Panc1 (cell line): ENCODE results near the gene PDE11A. TPM values are rescaled to one million over a fixed set of nuclear protein-coding genes. Genes with fewer than 3 reads are reported as not detected.

Experiments used
- ATAC-seq: fragments of 200-7000 bp; cut with Tn5 transposase; 2 replicates; pipeline ENCODE4 v1.9.1; 2020; ENCODE audit warnings: mild to moderate bottlenecking, moderate library complexity
- BruUV-seq: library from RNA; stranded (reverse); fragments of 400-500 nt; replicated peaks from 2 replicates; lab custom pipeline; 2021; lab: Mats Ljungman, UMichigan
- CTCF ChIA-PET: fragments of 300-600 bp; sonication (Branson Sonifier 250); formaldehyde crosslinking; loops from one replicate; lab custom pipeline; 2022; ENCODE audit warnings: antibody characterized with exemption; lab: Charles Lee
- POLR2A ChIA-PET: fragments of 300-600 bp; sonication (Branson Sonifier 250); formaldehyde crosslinking; loops from one replicate; lab custom pipeline; 2022; ENCODE audit warnings: antibody characterized with exemption; lab: Charles Lee
- DNase-seq: peaks from one replicate; pipeline ENCODE4 v3.0.0-alpha.2; 2010; ENCODE audit warnings: low read depth, low spot score
- H3K27ac ChIP-seq: 2 replicates; pipeline ENCODE4 v1.5.1; 2011; ENCODE audit warnings: mild to moderate bottlenecking, low read length, inconsistent platforms
- H3K27me3 ChIP-seq: fragments of 200-500 bp; sonication (Bioruptor generic); 2 replicates; pipeline ENCODE4 v1.6.0; 2014; ENCODE audit warnings: low read length, inconsistent platforms; ENCODE audit not compliant: control insufficient read depth, insufficient read depth
- H3K36me3 ChIP-seq: fragments of 200-500 bp; sonication (Bioruptor generic); 2 replicates; pipeline ENCODE4 v1.5.1; 2014; ENCODE audit warnings: inconsistent platforms, mild to moderate bottlenecking, low read length, moderate library complexity; ENCODE audit not compliant: control insufficient read depth, insufficient read depth
- H3K4me1 ChIP-seq: 2 replicates; pipeline ENCODE4 v1.5.1; 2011; ENCODE audit warnings: inconsistent platforms, mild to moderate bottlenecking, low read length, moderate library complexity; ENCODE audit not compliant: control insufficient read depth, insufficient read depth
- H3K4me3 ChIP-seq, 2 experiments: 2 replicates each; pipeline ENCODE4 v1.5.1; 2011 to 2012; ENCODE audit warnings: low read depth in 2 of 2, low read length in 2 of 2, mild to moderate bottlenecking in 2 of 2, inconsistent platforms in 1 of 2, moderate library complexity in 1 of 2
- H3K9me3 ChIP-seq: fragments of 200-500 bp; sonication (Bioruptor generic); 2 replicates; pipeline ENCODE4 v1.5.1; 2014; ENCODE audit warnings: low read depth, mild to moderate bottlenecking, inconsistent platforms, low read length, moderate library complexity; ENCODE audit not compliant: control insufficient read depth, insufficient read depth
- CTCF ChIP-seq: fragments of 450-650 bp; IDR thresholded peaks from 2 replicates; pipeline ENCODE4 v1.5.1; 2017; ENCODE audit warnings: mild to moderate bottlenecking
- POLR2AphosphoS5 ChIP-seq: IDR thresholded peaks from 2 replicates; pipeline ENCODE4 v1.6.1; 2012; ENCODE audit warnings: mild to moderate bottlenecking, low read depth, low read length, moderate library complexity
- SIN3A ChIP-seq: IDR thresholded peaks from 2 replicates; pipeline ENCODE4 v1.6.1; 2012; ENCODE audit warnings: low read depth, mild to moderate bottlenecking, low read length, moderate library complexity, borderline replicate concordance; ENCODE audit not compliant: insufficient read depth
- TCF7L2 ChIP-seq: IDR thresholded peaks from 2 replicates; pipeline ENCODE4 v1.6.1; 2011; ENCODE audit warnings: mild to moderate bottlenecking, low read depth, low read length, inconsistent platforms
- in situ Hi-C: cut with HindIII; loops from 2 replicates; pipeline ENCODE4 v1.10.0; 2016; ENCODE audit warnings: low sequenced_read_pairs, low pct_unique_long_range_greater_than_20kb
- intact Hi-C: fragments of 100-400 bp; cut with micrococcal nuclease; formaldehyde crosslinking; loops from one replicate; pipeline ENCODE4 v1.10.0; 2022; ENCODE audit not compliant: unreplicated experiment
- total RNA-seq: library from RNA; stranded (reverse); gene quantifications from one replicate; pipeline ENCODE4 v1.2.1, GENCODE V29; 2021; ENCODE audit not compliant: unreplicated experiment
- TF ChIP-seq, protein P1 (sequence below), 2 experiments: IDR thresholded peaks; 2 replicates each; pipeline ENCODE4 v1.6.1; 2011 to 2012; ENCODE audit warnings: low read depth in 2 of 2, control low read depth in 1 of 2, low read length in 1 of 2, mild to moderate bottlenecking in 1 of 2, moderate library complexity in 1 of 2; ENCODE audit not compliant: insufficient read depth in 1 of 2

The PDE11A gene
- total RNA-seq, 1 experiment from 2014 or later = not detected

- no peaks in the 10 kb centered on the region for H3K36me3 ChIP-seq
- ChIA-PET POLR2A (no interaction called here), CTCF (no interaction called here)
- no peak overlapping the region for H3K27ac ChIP-seq
- in situ Hi-C loops = no loop called here
- TF ChIP-seq SIN3A (no peak), CTCF (no peak), TCF7L2 (no peak), POLR2AphosphoS5 (no peak)
- TF ChIP-seq, protein P1, sequence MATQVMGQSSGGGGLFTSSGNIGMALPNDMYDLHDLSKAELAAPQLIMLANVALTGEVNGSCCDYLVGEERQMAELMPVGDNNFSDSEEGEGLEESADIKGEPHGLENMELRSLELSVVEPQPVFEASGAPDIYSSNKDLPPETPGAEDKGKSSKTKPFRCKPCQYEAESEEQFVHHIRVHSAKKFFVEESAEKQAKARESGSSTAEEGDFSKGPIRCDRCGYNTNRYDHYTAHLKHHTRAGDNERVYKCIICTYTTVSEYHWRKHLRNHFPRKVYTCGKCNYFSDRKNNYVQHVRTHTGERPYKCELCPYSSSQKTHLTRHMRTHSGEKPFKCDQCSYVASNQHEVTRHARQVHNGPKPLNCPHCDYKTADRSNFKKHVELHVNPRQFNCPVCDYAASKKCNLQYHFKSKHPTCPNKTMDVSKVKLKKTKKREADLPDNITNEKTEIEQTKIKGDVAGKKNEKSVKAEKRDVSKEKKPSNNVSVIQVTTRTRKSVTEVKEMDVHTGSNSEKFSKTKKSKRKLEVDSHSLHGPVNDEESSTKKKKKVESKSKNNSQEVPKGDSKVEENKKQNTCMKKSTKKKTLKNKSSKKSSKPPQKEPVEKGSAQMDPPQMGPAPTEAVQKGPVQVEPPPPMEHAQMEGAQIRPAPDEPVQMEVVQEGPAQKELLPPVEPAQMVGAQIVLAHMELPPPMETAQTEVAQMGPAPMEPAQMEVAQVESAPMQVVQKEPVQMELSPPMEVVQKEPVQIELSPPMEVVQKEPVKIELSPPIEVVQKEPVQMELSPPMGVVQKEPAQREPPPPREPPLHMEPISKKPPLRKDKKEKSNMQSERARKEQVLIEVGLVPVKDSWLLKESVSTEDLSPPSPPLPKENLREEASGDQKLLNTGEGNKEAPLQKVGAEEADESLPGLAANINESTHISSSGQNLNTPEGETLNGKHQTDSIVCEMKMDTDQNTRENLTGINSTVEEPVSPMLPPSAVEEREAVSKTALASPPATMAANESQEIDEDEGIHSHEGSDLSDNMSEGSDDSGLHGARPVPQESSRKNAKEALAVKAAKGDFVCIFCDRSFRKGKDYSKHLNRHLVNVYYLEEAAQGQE (IDR thresholded peaks at IDR 0.05; ENCODE audit: insufficient read depth in 1 of 2, low read depth in 2 of 2, low read length in 1 of 2) = no peak
- 0 out of 2 replicates have a peak, but pooled peaks cover 7% of the 10 kb centered on the region for H3K27me3 ChIP-seq
- BruUV-seq = no TSS peak
- DNase-seq (no peak), ATAC-seq (no peak)
- H3K4me1 ChIP-seq = no peaks in the 10 kb centered on the region
- no peak overlapping the region for H3K4me3 ChIP-seq
- no peaks in the 10 kb centered on the region for H3K9me3 ChIP-seq
- intact Hi-C loops = no loop called here
Observed at GRCh38 chr2:177778472-177778871, 294.1 kb downstream of the PDE11A start.

DNA sequence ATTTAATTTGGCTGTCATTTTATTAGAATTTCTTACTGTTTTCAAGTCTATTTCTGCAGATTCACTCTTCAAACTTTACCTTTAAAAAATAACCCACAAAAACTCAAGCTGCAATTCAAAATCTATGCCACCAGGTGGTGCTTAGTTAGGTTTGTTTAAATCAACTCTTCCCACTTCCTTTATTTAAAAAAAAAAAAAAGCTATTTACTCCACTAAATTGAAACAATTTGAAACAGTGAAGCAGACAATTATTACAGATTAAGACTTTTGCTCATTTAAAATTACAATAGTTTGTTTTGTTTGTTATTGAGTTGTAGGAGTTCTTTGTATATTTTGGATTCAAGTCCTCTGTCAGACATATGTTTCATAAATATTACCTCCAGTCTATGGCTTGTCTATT, 300.0 kb downstream of the PDE11A start:
- intact Hi-C loops (no loop called here), in situ Hi-C loops (no loop called here)
- ChIA-PET CTCF (interaction anchor here (0.6 to 0.7 kb wide), 3 partner anchors 26 to 217 kb away, joined by 3 to 4 read pairs (median 3); no protein-coding TSS in a partner anchor), POLR2A (interaction anchor here (0.6 kb wide), 1 partner anchor 119 kb away, joined by 4 read pairs; no protein-coding TSS in a partner anchor)
- Histone ChIP-seq H3K4me1 (no peaks in the 10 kb centered on the region), H3K36me3 (no peaks in the 10 kb centered on the region), H3K27ac (no peak overlapping the region), H3K27me3 (0 out of 2 replicates have a peak, but pooled peaks cover 4% of the 10 kb centered on the region), H3K9me3 (no peaks in the 10 kb centered on the region), H3K4me3 (no peak overlapping the region)
- TF ChIP-seq CTCF = peak; percentile 70; the same call in 1 of the 2 replicates
- TF ChIP-seq, protein P1 (IDR thresholded peaks at IDR 0.05; ENCODE audit: insufficient read depth in 1 of 2, low read depth in 2 of 2, low read length in 1 of 2) = no peak
- no peak for TF ChIP-seq POLR2AphosphoS5
- no peak for ATAC-seq
- BruUV-seq = no TSS peak
- peak; percentile 18 for DNase-seq
